Stimulated activated naive CD4-positive, alpha-beta T cell (primary cell): ENCODE data around the gene MAFF.
A peak's percentile ranks its signal among the peaks of the same experiment; 100 is the strongest.
"Not testable (repeated sequence)": the region's sequence is repeated elsewhere in the genome, so short reads cannot be mapped to it uniquely, and the experiment has no call there.

Experiments
- DNase-seq, 6 experiments: peaks; one replicate each; lab custom pipeline; 2025; lab: John Stamatoyannopoulos, UW

Gene MAFF

GRCh38 chr22:38177571-38177925, 24.2 kb upstream of the MAFF start:
- not testable (repeated sequence) for DNase-seq

- no peak for DNase-seq
Measured at GRCh38 chr22:38177926-38178604, 23.7 kb upstream of the MAFF start.

- not testable (repeated sequence) for DNase-seq
Measured at GRCh38 chr22:38178605-38178937, 23.2 kb upstream of the MAFF start.

- peak in 5 of 6 experiments; percentile 12 to 54 (median 36) for DNase-seq
Measured at GRCh38 chr22:38180841-38181452, 20.8 kb upstream of the MAFF start.

GRCh38 chr22:38181453-38182200, 20.2 kb upstream of the MAFF start, which contains the start of gene PLA2G6:
PLA2G6 (minus strand) TSS chr22:38181830; CDS start chr22:38169426, 12,404 bp downstream.
- DNase-seq: peak; percentile 82 to 93 (median 88)

GRCh38 chr22:38184788-38185187, 17.0 kb upstream of the MAFF start:
- DNase-seq: no peak

- DNase-seq: no peak
Measured at GRCh38 chr22:38186429-38186828, 15.4 kb upstream of the MAFF start.

- DNase-seq: no peak
Measured at GRCh38 chr22:38187413-38188212, 14.2 kb upstream of the MAFF start.

GRCh38 chr22:38189104-38189503, 12.7 kb upstream of the MAFF start:
- no peak for DNase-seq

- DNase-seq: no peak
Measured at GRCh38 chr22:38190581-38190980, 11.2 kb upstream of the MAFF start.

GRCh38 chr22:38191055-38191454, 10.7 kb upstream of the MAFF start:
- no peak for DNase-seq

- DNase-seq: no peak
Measured at GRCh38 chr22:38191731-38192474, 9.9 kb upstream of the MAFF start.

GRCh38 chr22:38192475-38192863, 9.3 kb upstream of the MAFF start:
- no peak for DNase-seq

- DNase-seq: no peak
Measured at GRCh38 chr22:38193580-38193979, 8.2 kb upstream of the MAFF start.

GRCh38 chr22:38196791-38197419, 4.9 kb upstream of the MAFF start:
- DNase-seq: no peak

- no peak for DNase-seq
Measured at GRCh38 chr22:38199826-38200559, 1.8 kb upstream of the MAFF start.

GRCh38 chr22:38201371-38201710, 453 bp upstream of the MAFF start:
- no peak for DNase-seq

- DNase-seq: peak in 5 of 6 experiments; percentile 32 to 58 (median 38)
Measured at GRCh38 chr22:38202437-38203089, 769 bp downstream of the MAFF start.

GRCh38 chr22:38203090-38203810, 1.5 kb downstream of the MAFF start:
- peak in 4 of 6 experiments; percentile 29 to 52 (median 44) for DNase-seq
